Transverse colon (tissue), 4 donors: ENCODE data around the gene PNKP. TPM values are rescaled to one million over a fixed set of nuclear protein-coding genes. Genes with fewer than 3 reads are reported as not detected.

Experiments
- DNase-seq: peaks from one replicate; pipeline ENCODE4 v3.0.0-alpha.2; 2019
- H3K27ac ChIP-seq, 4 donors: fragments of 200-600 bp; sonication (generic); 2 replicates each; pipeline ENCODE4 v1.5.1; 2016 to 2018; ENCODE audit warnings: inconsistent platforms in 4 of 4
- H3K27me3 ChIP-seq: fragments of 200-600 bp; sonication (generic); 2 replicates; pipeline ENCODE4 v1.5.1; 2017; ENCODE audit warnings: inconsistent platforms
- H3K36me3 ChIP-seq, 4 donors: fragments of 200-600 bp; sonication (generic); 2 replicates each; pipeline ENCODE4 v1.5.1; 2017 to 2019; ENCODE audit warnings: inconsistent platforms in 4 of 4
- H3K4me1 ChIP-seq, 4 donors: fragments of 200-600 bp; sonication (generic); 2 replicates each; pipeline ENCODE4 v1.5.1; 2017 to 2020; ENCODE audit warnings: inconsistent platforms in 4 of 4
- H3K4me3 ChIP-seq, 4 donors: fragments of 200-600 bp; sonication (generic); 1 replicate in 1 of 4; 2 replicates in 3 of 4; pipeline versions ENCODE4 v1.5.1 to v1.6.1; 2017 to 2019; ENCODE audit warnings: inconsistent platforms in 4 of 4
- H3K9me3 ChIP-seq, 2 donors: fragments of 200-600 bp; sonication (generic); 2 replicates each; pipeline ENCODE4 v1.5.1; 2017 to 2019; ENCODE audit warnings: inconsistent platforms in 2 of 2
- CTCF ChIP-seq, 5 experiments: fragments of 200-600 bp in 3 of 5; fragments of 450-650 bp in 2 of 5; sonication (generic) in 3 of 5; IDR thresholded peaks; 1 replicate in 2 of 5; 2 replicates in 3 of 5; pipeline ENCODE4 v1.5.1; 2016 to 2017; ENCODE audit warnings: antibody characterized with exemption in 5 of 5, inconsistent platforms in 3 of 5, mild to moderate bottlenecking in 2 of 5, moderate library complexity in 1 of 5
- EP300 ChIP-seq: sonication (generic); formaldehyde crosslinking; IDR thresholded peaks from one replicate; pipeline ENCODE4 v1.6.1; 2017; ENCODE audit warnings: antibody characterized with exemption, low read depth
- POLR2A ChIP-seq: fragments of 450-650 bp; IDR thresholded peaks from one replicate; pipeline ENCODE4 v1.6.1; 2016; ENCODE audit warnings: antibody characterized with exemption, mild to moderate bottlenecking, moderate library complexity
- POLR2AphosphoS5 ChIP-seq, 3 donors: sonication (generic); formaldehyde crosslinking; IDR thresholded peaks; one replicate each; pipeline ENCODE4 v1.6.1; 2016; ENCODE audit warnings: antibody characterized with exemption in 3 of 3
- WGBS, 2 donors: methylation state at CpG; one replicate each; pipeline ENCODE4 v1.1.5; 2018; ENCODE audit warnings: low coverage in 1 of 2; 5-methylcytosine and 5-hydroxymethylcytosine counted together
- in situ Hi-C, 4 donors: fragments of 200-750 bp; cut with MboI; loops; one replicate each; pipeline versions ENCODE4 v1.15.0 to v1.15.1; 2017; ENCODE audit warnings: low sequenced_read_pairs in 3 of 4, low pct_ligation_motif_present in 1 of 4, low pct_unique_long_range_greater_than_20kb in 1 of 4
- intact Hi-C: fragments of 100-400 bp; cut with DNase I; formaldehyde crosslinking; loops from one replicate; pipeline ENCODE4 v1.15.1; 2023; ENCODE audit warnings: low total_unique reads
- total RNA-seq, 4 donors: library from RNA; depleted of rRNA; stranded (reverse); fragments of >200 nt; gene quantifications; one replicate each; pipeline ENCODE4 v1.1.0, GENCODE V29; 2016

Gene PNKP
- total RNA-seq, 4 donors from 2014 or later, result 60.8 to 128 (median 99.6) TPM

GRCh38 chr19:49872245-49873128 lies 5.1 kb upstream of the PNKP start:
- H3K9me3 ChIP-seq, result no peaks in the 10 kb centered on the region
- H3K36me3 ChIP-seq, result no peaks in the 10 kb centered on the region
- H3K4me1 ChIP-seq, result peaks cover 19 to 40% (median 32%) of the 10 kb centered on the region in 4 donors
- H3K27me3 ChIP-seq, result no peaks in the 10 kb centered on the region
- no peak overlapping the region for H3K27ac ChIP-seq
- no peak for DNase-seq
- TF ChIP-seq POLR2A (no peak), CTCF (IDR thresholded peaks at IDR 0.05) (no peak), EP300 (no peak), POLR2AphosphoS5 (IDR thresholded peaks at IDR 0.05) (no peak)
- WGBS, 2 donors, result 60 to 88% methylated on average over 1 to 27 of the region's 27 CpGs
- intact Hi-C loops, result no loop called here
- in situ Hi-C loops, result loop anchor here in 1 of 4 donors (25.0 kb wide), 1 partner anchor 385 kb away; the partner anchor contains the start of genes RPL13A and RPS11
- no peak overlapping the region for H3K4me3 ChIP-seq

DNA sequence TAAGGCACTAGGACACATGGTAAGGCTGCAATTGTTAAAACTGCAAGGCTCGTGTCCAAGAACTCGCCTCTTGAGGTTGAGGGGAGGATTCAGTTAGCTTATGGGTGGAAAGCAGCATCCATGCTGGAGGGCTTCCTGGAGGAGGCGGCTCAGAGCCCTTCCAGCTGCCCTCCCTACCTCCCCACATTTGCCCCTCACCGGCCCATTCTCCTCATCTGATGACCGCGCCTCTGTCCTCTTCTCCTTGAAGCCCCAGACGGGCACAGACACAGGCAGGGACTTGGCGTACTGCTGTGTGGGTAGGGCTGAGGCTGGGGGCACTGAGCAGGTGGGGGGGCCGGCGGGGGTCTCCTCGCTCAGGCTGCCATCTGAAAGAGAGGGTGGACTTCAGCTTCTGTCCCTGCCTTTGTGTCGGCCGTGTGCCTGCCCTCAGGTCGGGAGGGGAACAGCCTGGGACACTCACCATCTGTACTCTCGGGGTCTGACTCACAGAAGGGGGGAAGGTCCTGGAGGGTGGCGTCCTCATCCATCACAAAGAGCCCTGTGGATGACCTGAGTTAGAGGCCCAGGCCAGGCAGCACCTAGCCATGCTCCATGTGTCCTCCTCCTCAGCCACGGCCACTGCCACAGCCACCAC lies 4.1 kb upstream of the PNKP start:
- in situ Hi-C loops (loop anchor here in 1 of 4 donors (25.0 kb wide), 1 partner anchor 384 kb away; the partner anchor contains the start of genes RPL13A and RPS11), intact Hi-C loops (no loop called here)
- Histone ChIP-seq H3K4me1 (peaks cover 20 to 44% (median 36%) of the 10 kb centered on the region in 4 donors), H3K27me3 (no peaks in the 10 kb centered on the region), H3K36me3 (no peaks in the 10 kb centered on the region), H3K9me3 (no peaks in the 10 kb centered on the region), H3K27ac (no peak overlapping the region), H3K4me3 (no peak overlapping the region)
- TF ChIP-seq POLR2AphosphoS5 (IDR thresholded peaks at IDR 0.05) (no peak), EP300 (no peak), CTCF (IDR thresholded peaks at IDR 0.05) (no peak), POLR2A (no peak)
- WGBS, 2 donors, result 82 to 88% methylated on average over 4 to 14 of the region's 17 CpGs
- DNase-seq, result no peak

GRCh38 chr19:49870309-49870901 lies 3.0 kb upstream of the PNKP start:
- in situ Hi-C loops (loop anchor here in 1 of 4 donors (25.0 kb wide), 1 partner anchor 383 kb away; the partner anchor contains the start of genes RPL13A and RPS11), intact Hi-C loops (no loop called here)
- peaks cover 28 to 49% (median 41%) of the 10 kb centered on the region in 4 donors for H3K4me1 ChIP-seq
- H3K27ac ChIP-seq, result peak overlapping the region; percentile 87 to 96 (median 94)
- TF ChIP-seq POLR2AphosphoS5 (IDR thresholded peaks at IDR 0.05), result no peak
- TF ChIP-seq CTCF (IDR thresholded peaks at IDR 0.05), result no peak
- no peak for TF ChIP-seq POLR2A
- TF ChIP-seq EP300, result no peak
- no peaks in the 10 kb centered on the region for H3K36me3 ChIP-seq
- no peak for DNase-seq
- no peaks in the 10 kb centered on the region for H3K9me3 ChIP-seq
- H3K4me3 ChIP-seq, result peak overlapping the region; percentile 33 to 62 (median 53)
- H3K27me3 ChIP-seq, result no peaks in the 10 kb centered on the region
- 78% methylated on average over 10 of the region's 15 CpGs; no CpG with 5 or more reads in 1 of the 2 donors for WGBS, 2 donors
